WTC11 (cell line): ENCODE data around the gene SPART.

Experiments used
- CREM ChIP-seq: sonication (generic); formaldehyde crosslinking; IDR thresholded peaks from 2 replicates; pipeline ENCODE4 v1.8.1; 2022; ENCODE audit warnings: mild to moderate bottlenecking, missing genetic modification reagents, moderate library complexity
- CTCF ChIP-seq: fragments of 200-600 bp; IDR thresholded peaks from 2 replicates; pipeline ENCODE4 v1.8.0; 2022; ENCODE audit warnings: antibody characterized with exemption
- E2F5 ChIP-seq: sonication (generic); formaldehyde crosslinking; IDR thresholded peaks from 2 replicates; pipeline ENCODE4 v1.8.1; 2022; ENCODE audit warnings: mild to moderate bottlenecking, moderate library complexity, missing genetic modification reagents
- RELA ChIP-seq: sonication (generic); formaldehyde crosslinking; IDR thresholded peaks from 2 replicates; pipeline ENCODE4 v1.8.1; 2022; ENCODE audit warnings: missing genetic modification reagents, mild to moderate bottlenecking, borderline replicate concordance

DNA sequence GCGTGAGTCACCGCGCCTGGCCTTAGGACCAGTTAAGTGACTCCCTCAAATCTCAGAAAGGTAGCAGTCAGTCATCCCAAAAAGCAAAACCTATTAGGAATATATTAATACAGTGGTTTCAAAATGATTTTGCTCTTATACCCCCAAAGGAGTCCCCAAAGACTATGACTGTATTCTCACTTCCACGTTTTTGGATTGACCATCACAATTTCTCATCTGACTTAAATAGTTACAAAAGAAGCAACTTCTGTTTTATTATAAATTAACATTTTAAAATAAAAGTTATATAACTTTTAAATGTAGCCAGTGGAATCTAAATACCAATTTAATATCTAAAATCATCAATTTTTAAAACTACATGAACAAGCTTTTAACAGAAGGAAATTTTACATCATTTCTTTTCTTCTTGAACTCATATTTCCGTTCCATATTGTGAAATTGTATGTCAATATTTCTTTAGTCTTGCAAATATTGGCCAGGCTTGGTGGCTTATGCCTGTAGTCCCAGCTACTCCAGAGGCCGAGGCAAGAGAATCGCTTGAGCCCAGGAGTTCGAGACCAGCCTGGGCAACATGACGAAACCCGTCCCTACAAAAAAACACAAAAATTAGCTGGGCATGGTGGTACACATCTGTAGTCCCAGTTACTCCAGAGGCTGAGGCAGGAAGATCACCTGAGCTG, 1.5 kb upstream of the SPART start:
- TF ChIP-seq CTCF (no peak), E2F5 (CRISPR knock-in tag) (no peak), CREM (CRISPR knock-in tag) (no peak), RELA (CRISPR knock-in tag) (no peak)
